ENCODE measurements around the gene HOXB8. TPM values are rescaled to one million over a fixed set of nuclear protein-coding genes. Genes with fewer than 3 reads are reported as not detected.
A peak's percentile ranks its signal among the peaks of the same experiment; 100 is the strongest.

The HOXB8 gene
- total and polyA plus RNA-seq, 10 donors: 0.07 to 0.14 TPM; not detected in 8

DNA sequence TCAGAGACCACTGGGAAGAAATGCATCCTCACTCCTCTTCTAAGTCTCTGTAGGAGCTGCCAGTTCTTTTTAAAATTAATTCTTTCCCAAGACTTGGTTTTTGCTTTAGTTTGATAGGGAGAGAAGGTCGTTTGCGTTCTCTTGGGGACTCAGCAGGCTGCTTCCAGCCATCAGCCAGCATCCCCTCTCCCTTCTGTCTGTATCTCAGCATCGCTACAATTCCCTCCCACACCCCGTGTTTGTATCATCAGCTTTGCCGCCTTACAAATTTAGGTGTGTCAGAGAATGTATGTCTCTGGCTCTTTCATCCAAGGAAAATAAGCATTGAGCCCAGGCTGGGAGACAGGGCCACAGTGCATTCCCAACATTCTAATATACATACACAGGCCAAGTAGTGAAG is 15.7 kb downstream of the HOXB8 start:
- intact Hi-C loops (cut with DNase I; ENCODE audit: low total_unique reads): no loop called here

DNA sequence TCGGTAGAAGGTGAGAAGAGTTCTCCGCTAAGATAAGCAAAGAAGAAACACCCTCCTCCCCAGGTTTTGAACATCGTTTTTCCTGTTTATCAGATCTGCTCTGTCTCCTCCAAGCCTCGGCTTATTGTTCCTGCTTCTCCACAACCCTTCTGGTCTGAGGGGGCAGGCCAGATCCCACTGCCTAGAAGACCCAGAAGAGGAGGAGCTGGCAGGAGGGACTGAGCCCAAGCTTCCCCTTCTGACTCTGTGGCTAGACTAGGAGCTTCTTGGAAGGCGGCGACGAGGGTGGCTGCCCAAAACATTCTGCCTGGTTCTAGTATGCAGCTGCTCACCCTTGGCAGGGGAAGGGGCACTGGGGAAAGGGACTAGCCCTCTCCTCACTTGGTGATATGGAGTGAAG is 16.4 kb downstream of the HOXB8 start:
- Histone ChIP-seq H3K27me3 (replicated peaks in 1 of 7) (peaks cover 6 to 100% (median 93%) of the 10 kb centered on the region in 7 donors), H3K27ac (peak overlapping the region in 1 of 8 donors; percentile 85), H3K9me3 (no peaks in the 10 kb centered on the region), H3K4me1 (peaks cover 22 to 76% (median 50%) of the 10 kb centered on the region in 6 donors), H3K4me3 (no peak overlapping the region), H3K36me3 (no peaks in the 10 kb centered on the region)
- intact Hi-C loops (cut with DNase I; ENCODE audit: low total_unique reads): no loop called here
- TF ChIP-seq POLR2AphosphoS5 (IDR thresholded peaks at IDR 0.05) (no peak), POLR2A (IDR thresholded peaks at IDR 0.05) (no peak)
- TF ChIP-seq, protein P1, sequence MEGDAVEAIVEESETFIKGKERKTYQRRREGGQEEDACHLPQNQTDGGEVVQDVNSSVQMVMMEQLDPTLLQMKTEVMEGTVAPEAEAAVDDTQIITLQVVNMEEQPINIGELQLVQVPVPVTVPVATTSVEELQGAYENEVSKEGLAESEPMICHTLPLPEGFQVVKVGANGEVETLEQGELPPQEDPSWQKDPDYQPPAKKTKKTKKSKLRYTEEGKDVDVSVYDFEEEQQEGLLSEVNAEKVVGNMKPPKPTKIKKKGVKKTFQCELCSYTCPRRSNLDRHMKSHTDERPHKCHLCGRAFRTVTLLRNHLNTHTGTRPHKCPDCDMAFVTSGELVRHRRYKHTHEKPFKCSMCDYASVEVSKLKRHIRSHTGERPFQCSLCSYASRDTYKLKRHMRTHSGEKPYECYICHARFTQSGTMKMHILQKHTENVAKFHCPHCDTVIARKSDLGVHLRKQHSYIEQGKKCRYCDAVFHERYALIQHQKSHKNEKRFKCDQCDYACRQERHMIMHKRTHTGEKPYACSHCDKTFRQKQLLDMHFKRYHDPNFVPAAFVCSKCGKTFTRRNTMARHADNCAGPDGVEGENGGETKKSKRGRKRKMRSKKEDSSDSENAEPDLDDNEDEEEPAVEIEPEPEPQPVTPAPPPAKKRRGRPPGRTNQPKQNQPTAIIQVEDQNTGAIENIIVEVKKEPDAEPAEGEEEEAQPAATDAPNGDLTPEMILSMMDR (IDR thresholded peaks at IDR 0.05 in 8 of 11, conservative IDR thresholded peaks at IDR 0.05 in 3 of 11): no peak
- no peak for DNase-seq
- WGBS, 5 donors: 49 to 77% (median 56%) methylated on average over 7 of the region's 7 CpGs

More for the DNA sequence above, 15.7 kb downstream of the HOXB8 start:
- no peak for DNase-seq
- Histone ChIP-seq H3K9me3 (no peaks in the 10 kb centered on the region), H3K4me3 (no peak overlapping the region), H3K36me3 (no peaks in the 10 kb centered on the region), H3K27me3 (replicated peaks in 1 of 7) (peaks cover 6 to 100% (median 93%) of the 10 kb centered on the region in 7 donors), H3K4me1 (peaks cover 22 to 76% (median 46%) of the 10 kb centered on the region in 6 donors), H3K27ac (no peak overlapping the region)
- TF ChIP-seq, protein P1 (IDR thresholded peaks at IDR 0.05 in 8 of 11, conservative IDR thresholded peaks at IDR 0.05 in 3 of 11): no peak
- TF ChIP-seq POLR2A (IDR thresholded peaks at IDR 0.05) (no peak), POLR2AphosphoS5 (IDR thresholded peaks at IDR 0.05) (no peak)
- WGBS, 5 donors: 84 to 96% (median 91%) methylated on average over 5 of the region's 5 CpGs

DNA sequence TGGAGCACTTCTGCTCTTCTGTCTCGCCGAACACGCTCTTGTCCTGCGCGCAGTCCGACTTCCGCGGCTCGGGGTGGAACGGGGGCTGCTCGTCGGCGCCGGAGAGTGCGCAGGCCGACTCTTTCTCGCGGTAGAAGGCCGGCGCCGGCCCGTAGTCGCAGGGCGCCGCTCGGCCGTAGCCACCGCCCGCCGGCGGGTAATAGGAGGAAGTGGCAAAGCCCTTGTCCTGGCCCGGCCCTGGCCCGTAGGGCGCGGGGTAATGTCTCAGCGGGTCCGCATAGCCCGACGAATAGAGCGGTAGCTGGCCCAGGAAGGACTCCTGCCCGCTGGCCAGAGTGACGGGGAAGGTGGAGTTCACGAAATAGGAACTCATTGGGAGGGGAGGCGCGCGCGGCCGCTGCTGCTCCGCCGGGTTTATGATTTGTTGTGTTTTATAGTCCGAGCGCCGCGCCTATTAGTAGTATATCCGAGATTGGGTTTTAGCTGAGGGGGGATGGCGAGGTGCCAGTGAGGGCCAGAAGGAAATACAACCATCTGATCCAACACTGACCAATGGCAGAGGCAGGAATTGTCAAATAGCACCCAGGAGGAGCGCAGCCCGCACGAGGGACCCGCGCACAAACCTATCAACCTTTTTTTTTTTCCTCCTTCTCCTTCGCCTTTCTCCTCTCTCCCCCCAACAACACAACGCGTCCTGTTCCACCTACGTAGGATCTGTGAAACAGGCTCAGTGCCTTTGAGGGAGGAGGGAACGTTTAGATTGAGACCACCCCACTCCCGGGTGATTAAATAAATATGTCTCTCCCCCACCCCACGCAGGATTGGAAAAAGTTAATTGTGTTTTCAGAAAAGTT is 17.1 kb downstream of the HOXB8 start:
- Histone ChIP-seq H3K4me3 (peak overlapping the region; percentile 39 to 74 (median 47)), H3K4me1 (peaks cover 26 to 77% (median 56%) of the 10 kb centered on the region in 6 donors), H3K27me3 (replicated peaks in 1 of 7) (peaks cover 6 to 100% (median 92%) of the 10 kb centered on the region in 7 donors), H3K36me3 (no peaks in the 10 kb centered on the region), H3K9me3 (no peaks in the 10 kb centered on the region), H3K27ac (peak overlapping the region in 7 of 8 donors; percentile 55 to 85 (median 76))
- WGBS, 5 donors: 1 to 3% (median 2%) methylated on average over 34 to 68 of the region's 68 CpGs
- peak; percentile 83 for DNase-seq
- intact Hi-C loops (cut with DNase I; ENCODE audit: low total_unique reads): no loop called here
- TF ChIP-seq POLR2AphosphoS5 (IDR thresholded peaks at IDR 0.05) (peak; percentile 22 to 79 (median 73)), POLR2A (IDR thresholded peaks at IDR 0.05) (peak in 1 of 3 donors; percentile 16)
- TF ChIP-seq, protein P1 (IDR thresholded peaks at IDR 0.05 in 8 of 11, conservative IDR thresholded peaks at IDR 0.05 in 3 of 11): no peak

DNA sequence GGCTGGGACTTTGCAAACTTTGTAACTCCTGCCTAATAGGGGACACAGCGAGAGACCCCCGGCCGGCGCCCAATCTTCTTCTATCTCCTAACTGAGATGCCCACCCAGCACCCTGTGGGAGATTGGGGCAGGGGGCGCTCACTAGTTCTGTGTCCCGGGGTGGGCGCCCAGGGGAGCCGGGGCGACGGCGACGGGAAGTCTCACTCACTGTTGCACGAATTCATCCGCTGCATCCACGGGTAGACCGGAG is 17.6 kb downstream of the HOXB8 start:
- peaks cover 23 to 77% (median 60%) of the 10 kb centered on the region in 6 donors for H3K4me1 ChIP-seq
- no peaks in the 10 kb centered on the region for H3K9me3 ChIP-seq
- peak overlapping the region; percentile 39 to 74 (median 47) for H3K4me3 ChIP-seq
- H3K36me3 ChIP-seq: no peaks in the 10 kb centered on the region
- intact Hi-C loops (cut with DNase I; ENCODE audit: low total_unique reads): no loop called here
- peak overlapping the region in 7 of 8 donors; percentile 55 to 85 (median 76) for H3K27ac ChIP-seq
- TF ChIP-seq, protein P1 (IDR thresholded peaks at IDR 0.05 in 8 of 11, conservative IDR thresholded peaks at IDR 0.05 in 3 of 11): no peak
- TF ChIP-seq POLR2AphosphoS5 (IDR thresholded peaks at IDR 0.05) (no peak), POLR2A (IDR thresholded peaks at IDR 0.05) (no peak)
- DNase-seq: no peak
- peaks cover 6 to 100% (median 93%) of the 10 kb centered on the region in 7 donors for H3K27me3 ChIP-seq (replicated peaks in 1 of 7)
- WGBS, 5 donors: 0 to 8% (median 1%) methylated on average over 7 to 16 of the region's 16 CpGs
